ENCODE measurements around the gene ITGAE.
A peak's percentile ranks its signal among the peaks of the same experiment; 100 is the strongest.

Gene ITGAE

GRCh38 chr17:3815925-3816324 is 14.9 kb upstream of the ITGAE start:
- DNase-seq, result no peak

DNA sequence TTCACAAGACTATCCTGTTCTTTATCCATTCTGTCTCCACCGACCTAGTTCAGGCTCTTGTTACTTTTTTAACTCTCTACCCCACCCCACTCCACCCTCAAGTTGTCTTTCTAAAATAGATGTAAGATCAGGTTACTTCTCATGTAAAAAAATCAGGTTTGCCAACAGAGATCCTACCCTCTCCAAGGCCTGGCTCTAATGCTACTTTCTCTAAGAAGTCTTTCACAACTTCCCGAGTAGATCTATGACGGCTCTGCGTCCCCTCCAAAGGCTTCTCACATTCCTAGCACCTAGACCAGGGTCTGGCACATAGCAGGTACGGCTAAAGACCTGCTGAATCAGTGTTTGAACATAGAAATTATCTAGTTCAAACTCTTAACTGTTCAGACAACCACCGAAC is 14.1 kb upstream of the ITGAE start:
- no peak for DNase-seq

DNA sequence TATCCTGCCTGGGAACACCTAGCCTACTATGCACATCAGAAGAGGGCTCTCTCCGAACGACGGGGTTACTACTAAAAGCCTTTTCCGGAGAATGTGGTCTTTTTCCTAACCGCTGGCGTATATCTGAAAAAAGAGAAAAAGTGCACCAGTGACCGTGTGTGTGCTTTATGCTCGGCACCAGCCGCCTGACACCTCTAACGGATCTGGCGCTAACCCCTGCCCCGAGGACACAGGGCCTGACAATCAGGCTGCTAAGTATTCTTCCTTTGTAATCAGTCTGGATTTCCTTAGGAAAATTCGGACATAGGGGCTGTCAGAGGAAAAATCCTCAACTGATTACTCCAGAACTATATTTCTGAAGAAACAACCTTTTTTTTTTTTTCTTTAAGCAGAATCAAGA is 13.4 kb upstream of the ITGAE start:
- no peak for DNase-seq

DNA sequence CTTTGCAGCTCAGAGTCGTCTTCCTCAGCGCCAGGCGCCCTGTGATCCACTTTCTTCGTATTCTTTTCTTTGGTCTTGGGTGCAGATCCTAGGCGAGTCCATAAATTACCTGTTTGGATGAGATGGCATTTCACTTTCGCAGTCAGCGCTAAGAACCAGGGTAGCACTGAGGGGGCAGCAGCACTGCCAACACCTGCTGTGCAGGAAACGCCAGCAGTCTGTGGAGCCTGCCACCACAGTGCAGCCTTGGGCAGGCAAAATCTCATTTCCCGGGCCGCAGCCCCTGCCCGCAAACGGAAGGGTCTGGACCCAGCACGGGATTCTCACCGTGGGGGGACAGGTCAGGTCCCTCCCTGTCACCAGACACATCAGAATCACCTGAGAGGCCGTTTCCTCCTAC is 12.2 kb upstream of the ITGAE start:
- DNase-seq, result no peak

DNA sequence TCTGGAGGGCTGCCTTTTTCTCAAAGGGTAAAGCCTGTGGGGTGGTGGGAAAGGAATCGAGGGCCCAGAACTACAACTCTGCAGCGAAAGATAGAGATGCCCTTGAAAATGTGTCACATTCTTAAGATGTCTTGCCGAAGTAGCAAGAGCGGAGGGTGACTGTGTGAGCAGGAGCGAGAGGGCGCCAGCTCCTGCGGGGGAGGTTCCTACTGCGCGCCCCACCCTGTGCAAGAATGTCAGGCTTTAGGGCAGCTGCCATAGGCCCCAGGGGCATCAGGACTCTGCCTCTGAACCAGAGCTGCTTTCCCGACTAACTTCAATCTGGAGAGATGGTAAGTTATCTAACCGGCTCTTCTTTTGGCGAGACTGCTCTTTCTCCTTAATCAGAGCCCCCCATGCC is 11.8 kb upstream of the ITGAE start:
- DNase-seq, result no peak

DNA sequence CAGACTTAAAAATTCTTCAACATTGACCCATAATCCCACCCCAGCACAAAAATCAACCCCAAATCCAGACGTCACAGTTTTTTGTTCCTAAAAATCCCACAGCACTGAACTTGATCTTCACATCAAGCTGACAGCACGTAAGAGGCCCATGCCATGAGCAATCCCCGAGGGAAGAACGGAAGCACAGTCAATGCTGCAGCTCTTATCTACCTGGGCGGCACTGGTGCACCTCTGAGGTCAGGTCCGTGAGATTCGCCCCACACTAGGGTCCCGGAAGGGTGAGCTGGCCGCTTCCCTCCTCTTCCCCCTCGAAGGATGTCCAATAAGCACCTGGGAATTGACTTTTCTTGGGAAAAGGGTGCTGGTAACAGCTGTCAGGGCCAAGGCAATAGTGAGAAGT is 11.3 kb upstream of the ITGAE start:
- no peak for DNase-seq

DNA sequence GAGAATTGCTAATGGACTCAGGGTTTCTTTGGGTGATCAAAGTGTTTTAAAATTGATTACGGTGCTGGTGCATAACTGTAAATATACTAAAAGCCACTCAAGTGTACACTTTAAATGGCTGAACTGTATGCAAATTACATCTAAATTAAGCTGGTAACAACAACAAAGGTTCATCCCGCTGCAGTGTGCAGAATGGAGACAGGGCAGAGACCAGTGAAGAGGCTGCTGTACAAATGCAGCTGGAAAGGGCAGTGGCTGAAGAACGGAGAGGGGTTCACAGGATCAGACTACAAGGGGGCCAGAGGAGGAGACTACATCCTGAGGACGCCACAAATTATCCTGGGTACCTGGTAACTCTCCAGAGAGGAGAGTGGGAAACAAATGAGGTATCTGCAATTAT is 9.0 kb upstream of the ITGAE start:
- no peak for DNase-seq

DNA sequence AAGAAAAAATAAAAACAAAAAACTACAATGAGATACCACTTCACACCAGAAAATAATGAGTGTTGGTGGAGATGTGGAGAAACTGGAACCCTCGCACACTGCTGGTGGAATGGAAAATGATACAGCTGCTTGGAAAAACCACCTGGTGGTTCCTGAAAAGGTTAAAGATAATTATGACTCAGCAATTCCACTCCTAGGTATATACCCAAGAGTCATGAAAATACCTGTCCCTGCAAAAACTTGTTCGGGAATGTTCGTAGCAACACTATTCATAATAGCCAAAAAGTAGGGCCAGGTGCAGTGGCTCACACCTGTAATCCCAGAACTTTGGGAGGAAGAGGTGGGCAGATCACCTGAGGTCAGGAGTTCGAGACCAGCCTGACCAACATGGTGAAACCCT is 8.1 kb upstream of the ITGAE start:
- DNase-seq, result no peak

DNA sequence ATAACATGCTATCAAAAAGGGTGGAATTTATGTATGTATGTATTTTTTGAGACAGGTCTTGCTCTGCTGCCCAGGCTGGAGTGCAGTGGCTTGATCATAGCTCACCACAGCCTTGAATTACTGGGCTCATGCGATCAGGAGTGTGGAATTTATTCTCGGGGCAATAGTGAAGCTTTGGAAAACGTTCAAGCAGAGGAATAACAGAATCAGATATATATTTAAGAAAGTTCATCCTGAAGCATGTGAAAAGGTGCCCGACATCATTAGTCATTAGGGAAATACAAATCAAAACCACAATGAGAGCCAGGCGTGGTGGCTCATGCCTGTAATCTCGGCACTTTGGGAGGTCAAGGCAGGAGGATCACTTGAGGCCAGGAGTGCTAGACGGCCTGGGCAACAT is 7.7 kb upstream of the ITGAE start:
- DNase-seq, result no peak

- DNase-seq, result no peak
Measured at GRCh38 chr17:3805581-3805980, 4.6 kb upstream of the ITGAE start.

DNA sequence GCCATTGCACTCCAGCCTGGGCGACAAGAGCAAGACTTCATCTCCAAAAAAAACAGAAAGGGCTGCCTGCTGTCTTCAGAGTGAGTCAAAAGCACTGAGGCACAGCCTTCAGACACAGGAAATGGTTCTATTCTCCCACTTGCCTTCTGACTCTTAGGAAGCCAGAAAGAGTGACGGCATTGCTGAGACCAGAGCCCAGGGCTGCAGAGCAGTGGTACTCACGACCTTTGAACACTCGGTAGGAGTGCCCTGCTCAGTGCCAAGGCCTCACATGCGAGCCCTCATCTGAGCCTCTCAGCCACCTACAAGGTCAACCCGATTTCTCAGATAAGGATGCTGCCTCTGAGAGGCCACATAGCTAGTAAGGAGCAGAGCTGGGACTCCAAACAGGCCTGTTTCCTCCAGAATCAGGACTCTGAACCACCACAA is 3.5 kb upstream of the ITGAE start:
- peak in 1 of 5 experiments; percentile 57 for DNase-seq

- no peak for DNase-seq
Measured at GRCh38 chr17:3803308-3803640, 2.3 kb upstream of the ITGAE start.

GRCh38 chr17:3802461-3803307 is 1.7 kb upstream of the ITGAE start:
- DNase-seq, result no peak

GRCh38 chr17:3801792-3802191 is 804 bp upstream of the ITGAE start:
- DNase-seq, result no peak

DNA sequence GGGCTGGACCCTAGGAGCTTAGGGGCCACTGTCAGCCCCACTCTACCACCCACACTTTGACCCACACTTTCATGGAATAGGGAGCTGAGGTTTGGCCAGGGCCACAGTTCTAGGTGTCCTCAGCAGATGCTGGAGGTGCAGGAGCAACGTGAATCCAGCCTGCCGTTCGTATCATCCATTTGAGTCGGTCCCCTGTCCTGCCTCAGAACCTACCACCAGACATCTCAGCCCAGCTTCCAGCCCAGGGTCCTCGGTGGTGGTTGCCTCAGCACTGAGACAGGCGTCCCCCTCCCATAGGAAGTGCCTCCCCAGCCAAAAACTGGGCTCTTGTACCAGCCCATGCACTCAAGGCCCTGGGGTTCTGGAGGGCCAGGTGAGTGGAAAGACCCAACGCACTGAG is 359 bp upstream of the ITGAE start:
- no peak for DNase-seq

DNA sequence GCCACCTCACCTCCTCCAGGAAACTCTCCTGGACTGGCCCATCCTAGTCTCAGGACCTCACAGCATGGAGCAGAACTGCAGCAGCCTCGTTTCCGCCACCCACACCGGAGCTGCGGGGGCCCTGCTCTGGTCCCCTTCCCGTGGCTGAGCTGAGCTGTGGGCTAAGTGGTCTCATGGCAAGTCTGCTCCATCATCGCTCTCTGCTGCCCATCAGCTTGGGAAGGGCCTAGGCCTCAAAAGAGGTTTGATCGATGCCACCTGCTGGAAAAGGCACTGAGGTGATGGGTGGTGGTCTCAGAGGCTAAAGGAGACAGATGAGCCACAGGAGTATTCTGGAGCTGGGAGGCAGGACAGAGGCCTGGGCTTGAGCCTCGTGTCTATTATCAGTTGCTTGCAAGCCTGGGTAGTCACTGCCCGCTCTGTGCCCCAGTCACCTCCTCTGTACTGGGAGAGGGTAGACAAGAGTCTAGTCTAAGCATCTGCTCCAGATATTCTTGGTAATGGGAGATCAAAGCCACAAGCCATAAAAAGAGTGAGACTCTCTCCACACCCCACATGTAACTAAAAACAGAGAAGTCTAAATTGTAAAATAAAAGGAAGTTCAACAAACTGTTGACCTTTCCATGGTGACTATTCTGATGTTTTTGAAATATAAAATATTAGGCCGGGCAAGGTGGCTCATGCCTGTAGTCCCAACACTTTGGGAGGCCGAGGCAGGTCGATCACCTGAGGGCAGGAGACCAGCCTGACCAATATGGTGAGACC is 1.6 kb downstream of the ITGAE start:
- no peak for DNase-seq

- no peak for DNase-seq
Measured at GRCh38 chr17:3798273-3799180, 2.5 kb downstream of the ITGAE start.

- DNase-seq, result no peak
Measured at GRCh38 chr17:3796822-3797170, 4.2 kb downstream of the ITGAE start.

DNA sequence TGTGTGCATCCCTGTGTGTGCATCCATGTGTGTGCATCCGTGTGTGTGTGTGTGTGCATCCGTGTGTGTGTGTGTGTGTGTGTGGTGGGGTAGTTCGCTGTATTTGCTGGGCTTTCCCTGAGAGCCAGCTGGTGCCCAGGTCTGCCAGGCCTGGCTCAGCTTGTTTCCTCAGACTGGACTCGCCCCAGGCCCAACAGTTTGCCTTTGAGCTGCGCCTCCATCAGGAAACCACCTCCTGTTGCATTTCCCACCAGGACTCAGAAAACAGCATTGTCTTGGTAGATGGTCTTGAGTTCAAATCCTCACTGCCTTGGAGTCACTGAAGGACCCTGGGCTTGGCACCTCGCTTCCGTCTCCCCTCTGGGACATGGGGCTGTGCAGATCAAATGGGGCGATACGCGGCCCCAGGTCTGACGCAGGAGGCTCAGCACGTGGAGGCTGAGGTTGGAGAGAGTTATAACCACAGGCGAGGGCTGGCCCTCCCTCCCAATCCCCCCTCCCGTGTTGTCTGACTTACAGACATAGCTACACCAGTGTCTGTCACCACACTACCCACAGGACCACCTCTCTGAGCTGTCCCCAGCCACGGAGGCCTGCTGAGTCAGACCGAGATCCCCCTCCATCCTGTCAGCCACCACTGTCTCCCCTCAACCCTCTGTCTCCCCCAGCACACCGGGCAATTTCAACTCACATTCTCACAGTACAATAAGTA is 4.7 kb downstream of the ITGAE start:
- DNase-seq, result peak; percentile 23 to 97 (median 55)

GRCh38 chr17:3795390-3796102 is 5.4 kb downstream of the ITGAE start:
- DNase-seq, result no peak

DNA sequence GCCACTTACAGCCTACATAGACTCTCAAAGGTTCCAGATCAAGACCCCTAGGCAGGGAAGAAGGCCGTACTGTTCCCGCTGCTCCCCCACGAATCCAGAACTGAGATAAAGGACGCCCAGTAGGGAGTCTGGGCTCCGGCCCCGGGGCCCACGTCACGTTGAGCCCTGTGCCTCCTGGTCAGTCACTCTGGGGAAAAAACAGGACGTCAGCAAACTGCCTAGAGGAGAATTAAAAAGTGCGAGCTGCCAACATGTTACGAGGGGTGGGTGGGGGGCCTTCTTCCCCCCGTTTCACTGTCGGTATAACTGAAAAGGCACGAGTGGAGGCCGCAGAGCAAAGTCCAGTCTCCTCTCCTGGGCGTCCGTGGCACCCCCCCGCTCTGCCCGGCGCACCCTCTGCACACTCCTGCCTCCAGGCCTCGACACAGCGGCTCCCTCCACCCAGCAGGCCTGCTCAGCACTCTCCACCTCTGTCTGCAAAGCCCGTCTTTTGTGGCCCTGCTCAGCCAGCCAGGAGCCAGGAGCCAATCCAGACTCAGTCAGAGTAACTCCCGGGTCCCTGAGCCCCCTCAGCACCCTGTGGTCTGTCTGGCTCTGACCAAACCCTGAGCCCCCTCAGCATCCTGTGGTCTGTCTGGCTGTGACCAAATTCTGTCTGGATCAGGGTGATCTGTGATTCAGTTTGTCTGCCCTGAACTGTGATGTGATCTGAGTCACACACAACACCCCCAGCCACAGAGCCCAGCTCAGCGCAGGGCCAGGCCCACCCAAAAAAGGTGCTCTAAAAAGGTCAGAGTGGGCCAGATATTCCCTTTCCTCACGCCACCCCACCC is 6.2 kb downstream of the ITGAE start:
- DNase-seq, result peak in 1 of 5 experiments; percentile 94
